Endothelial cell (in vitro differentiated cells): ENCODE data around the gene NRSN2. TPM values are rescaled to one million over a fixed set of nuclear protein-coding genes. Genes with fewer than 3 reads are reported as not detected.
A peak's percentile ranks its signal among the peaks of the same experiment; 100 is the strongest.

Experiments used
- DNase-seq: peaks from one replicate; pipeline ENCODE4 v3.0.0; 2021; ENCODE audit warnings: low spot score
- H3K27ac Mint-ChIP-seq: one replicate; pipeline ENCODE4 v1.8.0; 2021; ENCODE audit warnings: mixed read lengths, inconsistent platforms; ENCODE audit not compliant: unreplicated experiment
- H3K27me3 Mint-ChIP-seq: one replicate; pipeline ENCODE4 v1.8.0; 2021; ENCODE audit warnings: mild to moderate bottlenecking, moderate library complexity, mixed read lengths, inconsistent platforms; ENCODE audit not compliant: unreplicated experiment
- H3K36me3 Mint-ChIP-seq: one replicate; pipeline ENCODE4 v1.8.0; 2021; ENCODE audit warnings: mild to moderate bottlenecking, low read depth, mixed read lengths, inconsistent platforms; ENCODE audit not compliant: unreplicated experiment
- H3K4me1 Mint-ChIP-seq: one replicate; pipeline ENCODE4 v1.8.0; 2021; ENCODE audit warnings: mild to moderate bottlenecking, mixed read lengths, inconsistent platforms; ENCODE audit not compliant: unreplicated experiment
- H3K4me3 Mint-ChIP-seq: one replicate; pipeline ENCODE4 v1.8.0; 2021; ENCODE audit warnings: mild to moderate bottlenecking, mixed read lengths, inconsistent platforms; ENCODE audit not compliant: unreplicated experiment
- H3K9me3 Mint-ChIP-seq: one replicate; pipeline ENCODE4 v1.8.0; 2021; ENCODE audit warnings: mixed read lengths, inconsistent platforms; ENCODE audit not compliant: unreplicated experiment
- total RNA-seq: library from RNA; stranded (reverse); fragmentation: NEBNext Ultra II Directional; extraction: Animal tissue kit (Norgen Biotek cat#: 25700); gene quantifications from one replicate; pipeline ENCODE4 v1.2.1, GENCODE V29; 2021; ENCODE audit not compliant: unreplicated experiment
- TF ChIP-seq, protein P1 (sequence below): fragments of 200-600 bp; sonication (generic); IDR thresholded peaks from one replicate; pipeline ENCODE4 v1.5.0; 2021; ENCODE audit warnings: antibody characterized with exemption; ENCODE audit not compliant: unreplicated experiment

NRSN2 gene
- total RNA-seq, 1 donor from 2014 or later: 43.2 TPM

GRCh38 chr20:312866-313265, 34.0 kb upstream of the NRSN2 start:
- Mint-ChIP-seq H3K27ac (peak overlapping the region; percentile 22), H3K4me1 (peaks cover 23% of the 10 kb centered on the region), H3K4me3 (no peak overlapping the region), H3K9me3 (no peaks in the 10 kb centered on the region), H3K36me3 (no peaks in the 10 kb centered on the region), H3K27me3 (peaks cover 7% of the 10 kb centered on the region)
- TF ChIP-seq, protein P1, sequence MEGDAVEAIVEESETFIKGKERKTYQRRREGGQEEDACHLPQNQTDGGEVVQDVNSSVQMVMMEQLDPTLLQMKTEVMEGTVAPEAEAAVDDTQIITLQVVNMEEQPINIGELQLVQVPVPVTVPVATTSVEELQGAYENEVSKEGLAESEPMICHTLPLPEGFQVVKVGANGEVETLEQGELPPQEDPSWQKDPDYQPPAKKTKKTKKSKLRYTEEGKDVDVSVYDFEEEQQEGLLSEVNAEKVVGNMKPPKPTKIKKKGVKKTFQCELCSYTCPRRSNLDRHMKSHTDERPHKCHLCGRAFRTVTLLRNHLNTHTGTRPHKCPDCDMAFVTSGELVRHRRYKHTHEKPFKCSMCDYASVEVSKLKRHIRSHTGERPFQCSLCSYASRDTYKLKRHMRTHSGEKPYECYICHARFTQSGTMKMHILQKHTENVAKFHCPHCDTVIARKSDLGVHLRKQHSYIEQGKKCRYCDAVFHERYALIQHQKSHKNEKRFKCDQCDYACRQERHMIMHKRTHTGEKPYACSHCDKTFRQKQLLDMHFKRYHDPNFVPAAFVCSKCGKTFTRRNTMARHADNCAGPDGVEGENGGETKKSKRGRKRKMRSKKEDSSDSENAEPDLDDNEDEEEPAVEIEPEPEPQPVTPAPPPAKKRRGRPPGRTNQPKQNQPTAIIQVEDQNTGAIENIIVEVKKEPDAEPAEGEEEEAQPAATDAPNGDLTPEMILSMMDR: no peak
- DNase-seq: no peak

GRCh38 chr20:313402-313801, 33.5 kb upstream of the NRSN2 start:
- TF ChIP-seq, protein P1: no peak

DNA sequence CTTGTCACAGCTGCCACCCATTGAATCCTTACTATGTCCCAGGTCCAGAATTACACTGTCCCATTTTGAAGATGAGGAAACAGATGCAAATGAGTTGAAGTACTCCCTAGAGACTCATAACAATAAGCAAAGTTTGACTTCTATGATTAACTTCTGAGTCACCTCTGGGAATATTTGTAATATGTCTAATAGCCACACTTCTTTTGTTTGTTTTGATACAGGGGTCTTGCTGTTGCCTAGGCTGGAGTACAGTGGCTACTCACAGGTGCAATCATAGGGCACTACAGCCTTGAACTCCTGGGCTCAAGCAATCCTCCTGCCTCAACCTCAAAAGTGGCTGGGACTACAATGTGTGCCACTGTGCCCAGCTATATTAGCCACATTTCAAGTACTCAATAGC, 33.0 kb upstream of the NRSN2 start:
- no peak for DNase-seq
- Mint-ChIP-seq H3K4me1 (peaks cover 14% of the 10 kb centered on the region), H3K9me3 (no peaks in the 10 kb centered on the region), H3K27me3 (peaks cover 7% of the 10 kb centered on the region), H3K4me3 (no peak overlapping the region), H3K27ac (no peak overlapping the region), H3K36me3 (no peaks in the 10 kb centered on the region)
- TF ChIP-seq, protein P1: no peak

More at GRCh38 chr20:313402-313801, 33.5 kb upstream of the NRSN2 start:
- DNase-seq: no peak
- H3K36me3 Mint-ChIP-seq: no peaks in the 10 kb centered on the region
- H3K27me3 Mint-ChIP-seq: peaks cover 7% of the 10 kb centered on the region
- peaks cover 18% of the 10 kb centered on the region for H3K4me1 Mint-ChIP-seq
- no peaks in the 10 kb centered on the region for H3K9me3 Mint-ChIP-seq
- H3K4me3 Mint-ChIP-seq: no peak overlapping the region
- no peak overlapping the region for H3K27ac Mint-ChIP-seq

DNA sequence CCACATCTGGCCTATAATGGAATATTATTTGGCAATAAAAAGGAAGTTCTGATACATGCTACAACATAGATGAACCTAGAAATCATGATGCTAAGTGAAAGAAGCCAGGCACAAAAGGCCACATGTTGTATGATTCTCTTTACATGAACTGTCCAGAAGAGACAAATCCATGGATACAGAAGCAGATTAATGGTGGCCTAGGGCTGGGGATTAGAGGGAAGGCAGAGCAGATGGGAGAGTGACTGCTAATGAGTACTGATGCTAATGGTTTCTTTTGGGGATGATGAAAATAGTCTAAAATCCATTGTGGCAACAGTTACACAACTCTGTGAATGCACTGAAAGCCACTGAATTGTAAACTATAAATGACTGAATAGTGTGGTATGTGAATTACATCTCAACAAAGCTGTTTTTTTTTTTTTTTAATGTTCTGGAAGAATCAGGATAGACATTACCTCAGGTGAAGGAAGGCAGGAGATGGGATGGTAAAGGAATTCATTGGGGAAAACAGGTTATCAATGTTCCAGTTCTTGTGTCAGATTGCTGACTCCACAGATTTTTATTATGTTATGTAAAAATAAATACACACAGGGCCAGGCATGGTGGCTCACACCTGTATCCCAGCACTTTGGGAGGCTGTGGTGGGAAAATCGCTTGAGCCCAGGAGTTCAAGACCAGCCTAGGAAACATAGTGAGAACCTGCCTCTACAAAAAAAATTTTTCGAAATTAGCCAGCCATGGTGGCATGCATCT, 30.4 kb upstream of the NRSN2 start:
- peaks cover 10% of the 10 kb centered on the region for H3K36me3 Mint-ChIP-seq
- H3K4me3 Mint-ChIP-seq: no peak overlapping the region
- H3K27me3 Mint-ChIP-seq: peaks cover 5% of the 10 kb centered on the region
- H3K27ac Mint-ChIP-seq: no peak overlapping the region
- TF ChIP-seq, protein P1: no peak
- peaks cover 6% of the 10 kb centered on the region for H3K4me1 Mint-ChIP-seq
- no peaks in the 10 kb centered on the region for H3K9me3 Mint-ChIP-seq
- DNase-seq: no peak
